ENCODE measurements around the gene INPP5A.
"Not testable (repeated sequence)": the region's sequence is repeated elsewhere in the genome, so short reads cannot be mapped to it uniquely, and the experiment has no call there.

Gene INPP5A

DNA sequence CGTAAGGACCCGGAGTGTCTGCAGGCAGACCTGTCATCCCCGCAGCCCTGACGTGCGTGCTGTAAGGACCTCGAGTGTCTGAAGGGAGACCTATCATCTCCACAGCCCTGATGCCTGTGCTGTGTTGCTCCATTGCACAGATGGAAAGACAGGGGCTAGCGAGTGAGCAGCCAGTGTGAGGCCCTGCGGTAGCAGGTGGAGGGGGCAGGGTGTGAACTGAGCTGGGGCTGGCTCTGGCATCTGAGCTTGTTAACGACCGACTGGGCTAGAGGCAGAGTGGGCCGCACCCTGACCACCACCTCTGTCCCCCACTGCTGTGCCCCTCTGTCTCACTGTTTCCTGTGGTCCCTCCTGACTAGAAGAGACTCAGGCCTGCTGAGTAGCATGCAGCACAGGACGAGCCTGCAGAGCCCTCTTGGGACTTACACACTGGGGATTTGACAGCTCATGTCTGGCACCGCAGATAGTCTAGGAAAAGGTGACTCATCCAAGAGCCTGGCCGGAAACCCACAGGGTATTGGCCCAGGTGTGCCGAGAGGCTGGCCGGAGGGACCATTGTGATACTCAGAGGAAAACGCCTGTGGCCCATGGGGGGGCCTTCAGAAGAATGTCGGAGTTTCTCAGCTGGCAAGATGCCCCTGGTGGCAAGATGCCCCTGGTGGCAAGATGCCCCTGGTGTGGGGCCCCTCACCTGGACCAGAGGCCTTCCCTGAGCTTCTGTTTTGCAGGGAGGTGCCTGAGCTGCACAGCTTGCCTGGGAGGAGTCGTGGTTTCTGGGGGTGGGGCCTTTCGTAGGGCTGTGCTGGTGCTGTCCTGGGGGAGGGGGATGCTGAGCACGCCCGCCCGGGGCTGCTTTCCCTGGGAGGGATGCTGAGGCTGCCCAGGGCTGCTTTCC is 34.3 kb downstream of the INPP5A start:
- Histone ChIP-seq H3K9me3 (ENCODE audit: control insufficient read depth, insufficient read depth, low read depth, low read length) (no peaks in the 10 kb centered on the region), H3K27ac (ENCODE audit: low read depth, low read length) (peak overlapping the region; percentile 5; the same call in 1 of the 2 replicates), H3K4me3 (ENCODE audit: low read depth, low read length) (peak overlapping the region; percentile 19; the same call in 1 of the 2 replicates), H3K4me1 (ENCODE audit: control insufficient read depth, insufficient read depth, low read length) (peaks cover 48% of the 10 kb centered on the region), H3K27me3 (ENCODE audit: control insufficient read depth, insufficient read depth, low read length) (no peaks in the 10 kb centered on the region), H3K9ac (ENCODE audit: low read length) (peak overlapping the region; percentile 38), H3K36me3 (ENCODE audit: control insufficient read depth, insufficient read depth, low read length) (no peaks in the 10 kb centered on the region)

DNA sequence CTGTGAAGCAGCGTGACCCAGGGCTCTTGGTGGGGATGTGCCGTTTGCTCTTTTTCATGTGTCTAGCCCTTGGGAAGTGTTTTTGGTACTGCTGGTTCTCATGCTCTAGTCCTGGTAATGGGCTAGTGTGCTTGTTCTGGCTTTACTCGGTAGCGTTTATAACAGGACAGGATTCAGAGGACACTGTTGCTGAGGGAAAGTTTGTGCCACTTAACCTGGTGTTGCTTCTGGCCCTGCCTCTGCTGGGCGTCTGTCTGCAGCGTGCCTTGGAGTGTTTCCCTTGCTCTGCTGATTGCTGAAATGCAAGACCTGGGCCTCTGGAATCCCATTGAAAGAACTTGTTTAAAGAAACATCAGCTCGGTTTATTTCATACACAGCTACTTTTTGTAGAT is 35.0 kb downstream of the INPP5A start:
- Histone ChIP-seq H3K4me3 (ENCODE audit: low read depth, low read length) (peak overlapping the region; percentile 19; the same call in 1 of the 2 replicates), H3K27ac (ENCODE audit: low read depth, low read length) (peak overlapping the region; percentile 5; the same call in 1 of the 2 replicates)

DNA sequence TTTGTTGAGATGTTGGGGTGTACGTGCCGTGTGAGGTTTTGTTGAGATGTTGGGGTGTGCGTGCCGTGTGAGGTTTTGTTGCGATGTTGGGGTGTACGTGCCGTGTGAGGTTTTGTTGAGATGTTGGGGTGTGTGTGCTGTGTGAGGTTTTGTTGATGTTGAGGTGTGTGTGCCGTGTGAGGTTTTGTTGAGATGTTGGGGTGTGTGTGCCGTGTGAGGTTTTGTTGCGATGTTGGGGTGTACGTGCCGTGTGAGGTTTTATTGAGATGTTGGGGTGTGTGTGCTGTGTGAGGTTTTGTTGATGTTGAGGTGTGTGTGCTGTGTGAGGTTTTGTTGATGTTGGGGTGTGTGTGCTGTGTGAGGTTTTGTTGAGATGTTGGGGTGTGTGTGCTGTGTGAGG is 35.4 kb downstream of the INPP5A start:
- H3K4me3 ChIP-seq (ENCODE audit: low read depth, low read length); H3K27me3 ChIP-seq (ENCODE audit: control insufficient read depth, insufficient read depth, low read length); H3K9me3 ChIP-seq (ENCODE audit: control insufficient read depth, insufficient read depth, low read depth, low read length); H3K36me3 ChIP-seq (ENCODE audit: control insufficient read depth, insufficient read depth, low read length); H3K9ac ChIP-seq (ENCODE audit: low read length): not testable (repeated sequence)
- Histone ChIP-seq H3K27ac (ENCODE audit: low read depth, low read length) (0 out of 2 replicates have a peak overlapping the region, but pooled peaks have one; percentile 5), H3K4me1 (ENCODE audit: control insufficient read depth, insufficient read depth, low read length) (peaks cover 46% of the 10 kb centered on the region)

More for the DNA sequence above, 35.0 kb downstream of the INPP5A start:
- peak overlapping the region; percentile 18 for H3K9ac ChIP-seq (ENCODE audit: low read length)
- H3K27me3 ChIP-seq (ENCODE audit: control insufficient read depth, insufficient read depth, low read length) = no peaks in the 10 kb centered on the region
- H3K9me3 ChIP-seq (ENCODE audit: control insufficient read depth, insufficient read depth, low read depth, low read length) = no peaks in the 10 kb centered on the region
- peaks cover 46% of the 10 kb centered on the region for H3K4me1 ChIP-seq (ENCODE audit: control insufficient read depth, insufficient read depth, low read length)
- H3K36me3 ChIP-seq (ENCODE audit: control insufficient read depth, insufficient read depth, low read length) = no peaks in the 10 kb centered on the region

DNA sequence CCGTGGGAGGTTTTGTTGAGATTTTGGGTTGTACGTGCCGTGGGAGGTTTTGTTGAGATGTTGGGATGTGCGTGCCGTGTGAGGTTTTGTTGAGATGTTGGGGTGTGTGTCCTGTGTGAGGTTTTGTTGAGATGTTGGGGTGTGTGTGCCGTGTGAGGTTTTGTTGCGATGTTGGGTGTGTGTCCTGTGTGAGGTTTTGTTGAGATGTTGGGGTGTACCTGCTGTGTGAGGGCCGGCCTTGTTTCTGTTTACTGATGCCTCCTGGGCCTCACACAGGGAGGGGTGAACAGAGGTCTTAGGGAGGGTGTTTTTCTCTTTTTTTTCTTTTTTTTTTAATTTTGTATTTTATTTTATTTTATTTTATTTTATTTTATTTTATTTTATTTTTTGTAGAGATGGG is 36.7 kb downstream of the INPP5A start:
- H3K27ac ChIP-seq (ENCODE audit: low read depth, low read length) = no peak overlapping the region
- no peak overlapping the region for H3K4me3 ChIP-seq (ENCODE audit: low read depth, low read length)
- H3K9ac ChIP-seq (ENCODE audit: low read length) = no peak overlapping the region
- H3K9me3 ChIP-seq (ENCODE audit: control insufficient read depth, insufficient read depth, low read depth, low read length) = no peaks in the 10 kb centered on the region
- no peaks in the 10 kb centered on the region for H3K36me3 ChIP-seq (ENCODE audit: control insufficient read depth, insufficient read depth, low read length)
- no peaks in the 10 kb centered on the region for H3K27me3 ChIP-seq (ENCODE audit: control insufficient read depth, insufficient read depth, low read length)
- H3K4me1 ChIP-seq (ENCODE audit: control insufficient read depth, insufficient read depth, low read length) = peaks cover 54% of the 10 kb centered on the region

DNA sequence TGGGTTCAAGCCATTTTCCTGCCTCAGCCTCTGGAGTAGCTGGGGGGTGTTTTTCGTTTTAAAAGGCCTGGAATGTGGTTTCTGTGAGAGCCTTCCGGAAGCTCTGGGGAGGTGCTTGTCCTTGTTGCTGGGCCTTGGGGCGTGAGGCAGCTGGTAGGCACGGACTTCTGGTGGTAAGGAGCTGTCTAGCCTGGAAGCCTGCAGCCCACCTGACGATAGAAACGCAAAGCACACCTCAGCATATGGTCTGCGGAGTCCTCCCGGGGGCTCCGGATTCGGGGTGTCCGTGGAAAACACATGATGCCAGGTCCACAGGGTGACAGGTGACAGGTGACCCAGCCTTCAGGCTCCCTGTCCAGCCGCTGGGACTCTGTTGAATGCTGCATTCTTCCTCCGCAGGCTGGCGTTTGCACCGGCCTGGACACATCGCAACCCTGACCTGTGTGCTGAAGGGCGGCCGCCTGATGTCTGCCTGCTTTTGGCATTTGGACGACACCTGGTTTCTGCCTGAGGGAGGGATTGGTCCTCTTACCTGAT is 37.3 kb downstream of the INPP5A start:
- Histone ChIP-seq H3K27me3 (ENCODE audit: control insufficient read depth, insufficient read depth, low read length) (no peaks in the 10 kb centered on the region), H3K36me3 (ENCODE audit: control insufficient read depth, insufficient read depth, low read length) (no peaks in the 10 kb centered on the region), H3K9me3 (ENCODE audit: control insufficient read depth, insufficient read depth, low read depth, low read length) (no peaks in the 10 kb centered on the region), H3K4me3 (ENCODE audit: low read depth, low read length) (no peak overlapping the region), H3K4me1 (ENCODE audit: control insufficient read depth, insufficient read depth, low read length) (peaks cover 56% of the 10 kb centered on the region), H3K27ac (ENCODE audit: low read depth, low read length) (no peak overlapping the region), H3K9ac (ENCODE audit: low read length) (no peak overlapping the region)

DNA sequence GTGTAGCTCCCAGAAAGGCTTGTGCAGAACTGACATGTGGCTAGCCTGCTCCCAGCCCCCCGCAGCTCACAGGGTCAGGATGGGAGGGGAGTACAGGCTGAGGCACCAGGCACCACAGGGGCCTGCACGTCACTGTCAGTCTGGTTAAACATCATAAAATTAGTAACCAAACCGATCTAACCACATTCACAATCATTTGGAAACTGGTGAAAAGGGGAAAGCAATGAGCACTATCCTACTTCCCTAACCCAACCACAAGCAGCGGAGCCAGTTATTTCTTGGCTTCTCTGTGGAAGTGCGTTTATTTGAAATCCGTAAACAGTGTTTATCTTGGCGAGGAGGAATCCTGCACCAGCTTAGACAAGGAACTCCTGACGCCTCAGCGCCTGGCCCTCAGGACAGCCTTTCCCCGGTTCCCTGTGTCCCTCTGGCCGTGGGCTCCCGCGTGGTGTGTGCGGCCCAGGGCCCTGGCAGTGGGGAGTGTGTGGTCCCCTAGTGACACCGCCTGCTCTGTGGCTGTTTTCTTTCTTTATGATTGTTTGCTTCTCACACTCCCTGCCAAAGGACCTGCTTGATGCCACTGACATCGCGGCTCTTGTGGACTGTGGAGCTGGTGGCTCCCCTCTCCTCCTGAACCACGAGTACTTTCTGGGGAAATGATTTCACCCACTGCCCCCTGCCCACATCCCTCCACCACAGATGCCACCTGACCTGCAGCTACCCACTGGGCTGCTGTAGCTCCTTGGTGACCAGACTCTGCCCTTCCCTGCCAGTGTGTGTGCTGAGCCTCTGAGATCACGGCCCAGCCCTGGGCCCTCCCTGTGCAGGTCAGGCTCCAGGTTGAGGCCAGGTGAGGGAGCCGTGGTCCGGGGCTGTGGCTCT is 38.0 kb downstream of the INPP5A start:
- H3K4me3 ChIP-seq (ENCODE audit: low read depth, low read length) = no peak overlapping the region
- no peak overlapping the region for H3K27ac ChIP-seq (ENCODE audit: low read depth, low read length)
- no peak overlapping the region for H3K9ac ChIP-seq (ENCODE audit: low read length)
- peaks cover 50% of the 10 kb centered on the region for H3K4me1 ChIP-seq (ENCODE audit: control insufficient read depth, insufficient read depth, low read length)
- H3K9me3 ChIP-seq (ENCODE audit: control insufficient read depth, insufficient read depth, low read depth, low read length) = no peaks in the 10 kb centered on the region
- H3K27me3 ChIP-seq (ENCODE audit: control insufficient read depth, insufficient read depth, low read length) = no peaks in the 10 kb centered on the region
- no peaks in the 10 kb centered on the region for H3K36me3 ChIP-seq (ENCODE audit: control insufficient read depth, insufficient read depth, low read length)

DNA sequence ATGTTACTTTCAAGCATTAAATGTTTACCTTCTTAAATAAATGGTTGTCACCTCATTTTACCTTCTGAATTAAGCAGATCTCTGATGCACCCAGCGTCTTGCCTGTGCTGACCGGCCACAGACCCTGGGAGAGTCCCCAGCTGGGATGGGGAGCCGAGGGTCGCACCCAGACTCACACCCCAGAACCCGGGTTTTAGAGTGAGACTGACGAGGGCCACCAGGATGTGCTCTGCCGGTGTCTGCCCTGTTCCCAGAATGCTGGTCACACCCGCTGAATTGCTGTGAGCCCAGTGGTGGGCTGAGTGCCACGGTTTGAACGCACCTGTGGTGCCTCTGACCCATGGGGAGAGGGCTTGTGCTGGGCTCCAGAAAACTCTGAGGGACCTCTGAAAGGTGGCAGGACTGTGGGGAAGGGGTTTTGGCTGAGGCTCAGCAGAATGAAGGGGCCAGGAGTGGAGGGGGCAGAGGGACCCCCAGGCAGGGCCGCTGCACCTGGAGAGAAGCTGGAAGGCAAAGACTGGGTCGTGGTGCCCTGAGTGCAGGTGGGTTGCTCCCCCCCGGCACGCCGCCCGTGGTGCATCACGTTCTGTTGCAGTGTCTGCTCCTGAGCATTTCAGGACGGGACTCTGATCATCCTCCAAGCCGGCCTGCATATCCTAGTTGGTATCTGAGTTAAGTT is 39.2 kb downstream of the INPP5A start:
- H3K9me3 ChIP-seq (ENCODE audit: control insufficient read depth, insufficient read depth, low read depth, low read length) = no peaks in the 10 kb centered on the region
- peaks cover 38% of the 10 kb centered on the region for H3K4me1 ChIP-seq (ENCODE audit: control insufficient read depth, insufficient read depth, low read length)
- H3K36me3 ChIP-seq (ENCODE audit: control insufficient read depth, insufficient read depth, low read length) = no peaks in the 10 kb centered on the region
- H3K27me3 ChIP-seq (ENCODE audit: control insufficient read depth, insufficient read depth, low read length) = no peaks in the 10 kb centered on the region
- H3K4me3 ChIP-seq (ENCODE audit: low read depth, low read length) = no peak overlapping the region
- H3K27ac ChIP-seq (ENCODE audit: low read depth, low read length) = no peak overlapping the region
- no peak overlapping the region for H3K9ac ChIP-seq (ENCODE audit: low read length)

DNA sequence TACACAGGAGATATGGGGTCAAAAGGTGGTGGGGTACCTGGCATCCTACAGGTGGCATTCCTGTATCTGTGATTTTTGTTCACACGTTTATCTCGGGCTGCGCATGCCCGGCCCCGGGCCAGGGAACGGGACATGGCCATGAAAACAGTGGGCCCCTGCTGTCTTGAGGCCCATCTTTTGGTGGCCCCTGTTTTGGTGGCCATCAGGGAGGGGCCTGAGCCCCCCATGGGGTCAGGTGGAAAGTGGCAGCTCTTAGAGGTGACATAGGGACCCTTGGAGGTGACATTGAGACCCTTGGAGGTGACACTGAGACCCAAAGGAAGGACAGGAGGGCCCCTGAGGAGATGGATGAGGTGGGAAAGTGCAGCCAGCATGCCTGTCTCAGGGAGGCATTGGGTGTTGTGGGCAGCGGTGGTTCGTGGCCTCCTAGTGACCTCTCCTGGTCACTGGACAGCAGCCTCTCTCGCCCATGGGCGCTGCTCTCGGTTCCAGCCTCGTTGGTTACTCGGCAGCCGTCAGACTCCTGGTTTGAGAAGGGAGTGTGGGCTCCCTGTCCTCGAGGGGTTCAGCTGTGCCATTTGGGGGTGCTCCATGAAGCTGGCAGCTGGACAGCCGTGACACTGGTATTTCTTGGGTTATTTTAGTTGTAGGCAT is 39.9 kb downstream of the INPP5A start:
- H3K4me3 ChIP-seq (ENCODE audit: low read depth, low read length) = no peak overlapping the region
- peaks cover 31% of the 10 kb centered on the region for H3K4me1 ChIP-seq (ENCODE audit: control insufficient read depth, insufficient read depth, low read length)
- no peaks in the 10 kb centered on the region for H3K9me3 ChIP-seq (ENCODE audit: control insufficient read depth, insufficient read depth, low read depth, low read length)
- H3K27ac ChIP-seq (ENCODE audit: low read depth, low read length) = no peak overlapping the region
- H3K36me3 ChIP-seq (ENCODE audit: control insufficient read depth, insufficient read depth, low read length) = no peaks in the 10 kb centered on the region
- H3K9ac ChIP-seq (ENCODE audit: low read length) = no peak overlapping the region
- no peaks in the 10 kb centered on the region for H3K27me3 ChIP-seq (ENCODE audit: control insufficient read depth, insufficient read depth, low read length)

DNA sequence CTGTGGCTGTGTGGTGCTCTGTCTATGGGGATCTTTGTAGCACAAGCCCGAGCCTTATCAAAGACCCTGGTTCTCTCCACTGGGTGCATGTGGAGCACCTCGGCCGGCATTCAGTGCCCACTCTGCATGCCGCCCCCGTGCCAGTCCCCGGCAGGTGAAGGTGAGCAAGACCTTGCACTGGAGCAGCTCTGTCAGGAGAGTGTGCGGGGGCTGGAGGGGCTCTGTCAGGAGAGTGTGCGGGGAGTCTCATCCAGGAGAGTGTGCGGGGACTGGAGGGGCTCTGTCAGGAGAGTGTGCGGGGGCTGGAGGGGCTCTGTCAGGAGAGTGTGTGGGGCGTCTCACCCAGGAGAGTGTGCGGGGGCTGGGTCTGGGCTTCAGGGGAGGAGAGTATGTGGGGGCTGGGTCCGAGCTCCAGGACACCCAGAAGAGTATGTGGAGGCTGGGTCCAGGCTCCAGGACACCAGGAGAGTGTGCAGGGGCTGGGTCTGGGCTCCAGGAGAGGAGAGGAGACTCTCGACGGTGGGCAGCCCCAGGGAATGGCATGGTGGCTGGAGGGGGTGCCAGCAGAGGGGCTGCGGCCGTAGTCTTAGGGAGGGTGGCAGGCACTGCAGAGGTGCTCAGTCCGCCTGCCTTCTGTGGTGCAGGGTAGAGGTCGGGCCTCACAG is 40.8 kb downstream of the INPP5A start:
- Histone ChIP-seq H3K27ac (ENCODE audit: low read depth, low read length) (no peak overlapping the region), H3K36me3 (ENCODE audit: control insufficient read depth, insufficient read depth, low read length) (no peaks in the 10 kb centered on the region), H3K4me3 (ENCODE audit: low read depth, low read length) (no peak overlapping the region), H3K27me3 (ENCODE audit: control insufficient read depth, insufficient read depth, low read length) (no peaks in the 10 kb centered on the region), H3K9me3 (ENCODE audit: control insufficient read depth, insufficient read depth, low read depth, low read length) (no peaks in the 10 kb centered on the region), H3K9ac (ENCODE audit: low read length) (no peak overlapping the region), H3K4me1 (ENCODE audit: control insufficient read depth, insufficient read depth, low read length) (peaks cover 25% of the 10 kb centered on the region)

All from HUES6 (cell line).